Measurements from ENCODE around the gene TULP1.

TULP1 gene

GRCh38 chr6:35453236-35453635, 59.5 kb downstream of the TULP1 start:
- no peak for TF ChIP-seq CTCF (IDR thresholded peaks at IDR 0.05)

- TF ChIP-seq CTCF (IDR thresholded peaks at IDR 0.05) = no peak
Observed at GRCh38 chr6:35452183-35453090, 60.3 kb downstream of the TULP1 start, which contains the start of gene FANCE. Gene FANCE, plus strand, starts transcription at chr6:35452338. Its CDS starts 208 bp downstream, at chr6:35452546.

GRCh38 chr6:35451354-35452182, 61.1 kb downstream of the TULP1 start:
- no peak for TF ChIP-seq CTCF (IDR thresholded peaks at IDR 0.05)

GRCh38 chr6:35449287-35449881, 63.3 kb downstream of the TULP1 start:
- peak; percentile 58 for TF ChIP-seq CTCF (IDR thresholded peaks at IDR 0.05)

GRCh38 chr6:35448191-35448590, 64.5 kb downstream of the TULP1 start:
- TF ChIP-seq CTCF (IDR thresholded peaks at IDR 0.05) = no peak
